HUDEP-2 (cell line): ENCODE measurements around the gene MC3R.
"Not testable (repeated sequence)": the region's sequence is repeated elsewhere in the genome, so short reads cannot be mapped to it uniquely, and the experiment has no call there.

Experiments
- DNase-seq, 76 experiments: peaks; one replicate each; lab custom pipeline; 2025; ENCODE audit not compliant: unreplicated experiment in 76 of 76; lab: John Stamatoyannopoulos, UW

MC3R gene

DNA sequence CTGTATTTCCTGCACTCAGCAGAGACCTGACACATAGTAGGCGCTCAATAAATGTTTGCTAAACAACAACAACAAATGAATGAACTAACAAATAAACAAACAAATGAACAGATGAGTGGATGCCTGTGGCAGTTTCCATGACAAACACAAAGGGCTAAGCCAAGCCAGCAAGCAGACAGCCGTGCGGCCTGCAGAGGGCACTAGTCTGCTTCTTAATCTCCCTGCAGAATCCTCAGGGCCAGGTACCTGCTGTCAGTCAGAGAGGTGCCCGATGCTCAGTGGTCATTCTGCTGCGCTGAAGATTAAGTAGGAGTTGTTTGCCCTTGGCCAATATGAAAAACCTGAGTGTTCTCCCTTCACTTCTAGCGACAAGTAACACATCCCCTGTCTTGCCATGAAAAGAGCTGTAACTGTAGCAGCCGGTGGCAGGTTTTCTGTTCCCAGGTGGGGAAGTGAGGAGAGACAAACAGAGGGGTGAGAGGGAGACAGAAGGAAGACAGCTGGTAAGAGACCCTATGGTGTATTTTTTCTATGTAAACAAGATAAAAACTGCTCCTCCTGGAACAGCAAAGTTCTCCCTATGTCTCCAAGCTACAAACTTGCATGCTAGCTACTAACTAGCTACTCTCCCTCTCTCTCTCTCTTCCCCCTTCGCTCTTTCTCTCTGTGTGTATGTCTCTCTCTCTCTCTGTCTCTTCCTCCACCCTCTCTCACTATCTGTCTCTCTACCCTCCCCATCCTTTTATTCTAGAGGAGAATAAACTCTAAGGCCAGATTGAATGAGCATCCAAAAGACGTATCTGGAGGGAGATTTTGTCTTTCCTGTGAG, at the start of gene MC3R:
Gene MC3R, plus strand, starts transcription at position 779 of the 829 bp plus-strand sequence. CDS start 112 bp downstream, outside the sequence.
- peak in 41 of 76 experiments; percentile 1 to 51 (median 15) for DNase-seq

DNA sequence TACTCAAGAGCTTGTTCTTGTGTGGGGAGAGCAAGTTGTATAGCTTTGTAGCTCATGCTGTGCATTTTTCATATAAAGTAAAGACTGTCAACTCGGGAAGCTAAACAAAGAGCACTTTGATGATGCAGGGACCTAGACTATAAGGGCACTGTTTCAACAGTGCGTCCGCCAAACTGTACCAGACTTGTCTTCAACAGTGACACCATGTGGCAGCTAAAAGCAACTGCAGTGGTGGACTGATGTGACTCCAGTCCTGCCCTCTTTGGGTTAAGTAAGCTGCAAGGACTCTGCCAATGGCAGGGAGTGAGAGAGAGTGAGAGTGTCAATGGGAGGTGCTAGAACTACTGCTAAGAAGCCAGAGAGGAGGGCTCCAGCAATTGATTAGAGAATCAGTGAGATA, 48.1 kb upstream of the MC3R start:
- DNase-seq: peak in 2 of 76 experiments; percentile 2 to 19

DNA sequence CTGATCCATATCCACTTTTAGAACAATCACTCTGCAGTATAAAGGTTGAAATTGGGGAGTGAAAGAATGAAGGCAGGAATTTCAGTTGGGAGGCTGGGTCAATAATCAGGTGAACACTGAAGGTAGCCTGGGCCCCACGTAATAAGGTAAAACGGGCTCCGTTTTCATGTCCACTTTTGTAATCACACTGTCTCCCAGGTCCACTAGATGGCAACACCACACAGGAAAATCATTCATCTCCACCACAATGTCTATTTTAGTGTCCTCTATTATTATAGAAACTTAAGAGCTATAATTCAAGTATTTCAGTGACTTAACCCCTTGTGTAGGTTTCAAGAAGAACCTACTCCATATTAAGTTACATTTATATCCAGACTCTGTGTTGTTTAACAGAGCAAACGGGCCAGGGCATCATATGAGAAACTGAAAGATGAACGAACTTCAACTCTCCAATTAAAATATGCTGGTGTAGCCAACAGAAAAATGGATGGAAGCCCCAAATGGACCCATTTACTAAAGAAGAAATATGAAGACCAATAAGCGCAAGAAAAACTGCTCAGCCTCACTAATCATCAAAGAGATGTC, 45.9 kb upstream of the MC3R start:
- DNase-seq: peak in 14 of 76 experiments; percentile 3 to 32 (median 10)

DNA sequence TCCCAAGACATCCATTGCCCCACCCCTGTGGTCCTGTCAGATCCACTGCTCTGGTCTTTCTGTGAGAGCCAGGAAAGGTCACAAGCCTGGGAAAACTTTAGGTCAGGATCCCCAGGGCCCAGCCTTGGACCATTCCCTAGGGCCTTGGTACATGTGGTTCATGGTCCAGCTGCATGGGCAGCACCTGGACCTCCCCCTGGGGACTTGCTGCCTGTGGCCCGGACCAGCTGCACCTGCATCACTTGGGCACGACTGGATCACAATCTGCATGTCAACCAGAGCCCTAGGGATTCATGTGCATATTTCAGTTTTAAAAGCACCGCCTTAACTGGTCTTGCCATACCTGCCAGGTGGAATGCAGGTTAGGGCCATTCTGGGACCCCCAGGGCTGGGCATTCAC, 44.3 kb upstream of the MC3R start:
- no peak for DNase-seq

DNA sequence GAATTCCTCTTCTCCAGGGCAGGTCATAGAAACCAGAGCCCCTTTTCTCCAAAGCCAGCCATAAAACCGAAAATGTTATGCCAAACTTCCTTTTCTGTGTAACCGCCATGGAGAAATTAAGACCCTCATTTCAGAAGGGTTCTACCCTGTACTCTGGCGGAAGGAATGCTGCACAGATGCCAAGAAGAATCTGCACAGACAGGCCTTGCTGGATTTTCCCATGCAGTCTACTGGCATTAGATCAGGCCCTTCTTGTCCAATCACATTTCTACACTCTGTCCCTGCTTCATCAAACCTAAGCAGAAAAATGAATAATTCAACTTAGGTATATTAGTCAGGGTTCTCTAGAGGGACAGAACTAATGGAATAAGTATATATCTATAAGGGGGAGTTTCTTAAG, 43.2 kb upstream of the MC3R start:
- DNase-seq: no peak

DNA sequence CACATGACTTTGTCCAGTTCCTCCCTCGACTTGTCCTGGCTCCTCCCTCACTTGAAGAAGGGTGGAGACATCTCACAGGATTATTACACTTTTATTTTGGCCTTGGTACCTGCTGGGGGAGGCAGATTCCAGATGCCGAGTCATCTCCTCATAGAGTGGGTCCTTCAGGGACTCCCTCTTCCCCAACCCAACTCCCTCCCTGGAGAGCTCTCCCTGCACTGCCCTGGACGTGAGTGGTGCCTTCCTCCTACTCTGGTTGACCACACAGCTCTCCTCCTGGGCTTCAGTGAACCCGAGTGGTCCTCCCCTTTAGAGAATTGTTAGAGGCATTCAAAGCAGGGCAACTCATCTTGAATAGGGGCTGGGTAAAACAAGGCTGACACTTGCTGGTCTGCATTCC, 40.9 kb upstream of the MC3R start:
- peak in 9 of 76 experiments; percentile 4 to 37 (median 20) for DNase-seq

DNA sequence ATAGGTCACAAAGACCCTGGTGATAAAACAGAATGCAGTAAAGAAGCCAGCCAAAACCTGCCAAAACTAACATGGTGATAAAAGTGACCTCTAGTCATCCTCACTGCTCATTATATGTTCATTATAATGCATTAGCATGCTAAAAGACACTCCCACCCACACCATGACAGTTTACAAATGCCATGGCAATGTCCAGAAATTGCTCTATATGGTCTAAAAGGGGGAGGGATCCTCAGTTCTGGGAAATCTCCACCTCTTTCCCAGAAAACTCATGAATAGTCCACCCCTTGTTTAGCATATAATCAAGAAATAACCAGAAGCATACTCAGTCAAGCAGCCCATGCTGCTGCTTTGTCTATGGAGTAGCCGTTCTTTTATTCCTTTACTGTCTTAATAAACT, 40.4 kb upstream of the MC3R start:
- peak in 2 of 76 experiments; percentile 17 to 19 for DNase-seq

DNA sequence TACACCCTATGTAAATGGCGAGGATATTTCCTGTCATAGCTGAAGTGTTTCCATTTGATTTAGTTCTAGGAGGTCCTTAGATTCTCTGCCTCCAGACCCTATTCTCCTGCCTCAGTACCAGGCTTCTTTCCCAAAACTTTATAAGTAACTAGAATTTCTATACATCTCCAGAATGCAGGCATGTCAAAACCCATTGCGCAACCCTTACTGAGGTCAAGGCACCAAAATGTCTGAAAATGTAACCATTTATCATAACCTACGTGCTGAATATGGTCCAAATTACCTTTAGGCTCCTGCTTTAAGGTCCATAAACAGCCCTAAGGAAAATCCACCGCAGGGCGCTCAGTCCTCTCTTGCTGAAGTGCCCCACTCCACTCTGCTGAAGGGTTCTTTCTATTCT, 37.5 kb upstream of the MC3R start:
- no peak for DNase-seq

DNA sequence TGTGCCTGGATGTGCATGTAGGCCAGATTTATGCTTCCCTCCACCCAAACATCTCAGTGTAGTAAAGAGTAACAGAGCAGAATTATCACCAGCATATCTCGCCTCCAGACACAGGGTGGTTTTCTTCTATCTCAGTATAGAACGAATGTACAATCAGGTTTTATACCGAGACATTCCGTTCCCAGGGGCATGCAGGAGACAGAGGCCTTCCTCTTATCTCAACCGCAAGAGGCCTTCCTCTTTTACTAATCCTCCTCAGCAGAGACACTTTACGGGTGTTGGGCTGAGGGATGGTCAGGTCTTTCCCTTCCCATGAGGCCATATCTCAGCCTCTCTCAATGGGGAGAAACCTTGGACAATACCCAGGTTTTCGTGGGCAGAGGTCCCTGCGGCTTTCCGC, 36.4 kb upstream of the MC3R start:
- DNase-seq: peak in 73 of 76 experiments; percentile 9 to 89 (median 64)

DNA sequence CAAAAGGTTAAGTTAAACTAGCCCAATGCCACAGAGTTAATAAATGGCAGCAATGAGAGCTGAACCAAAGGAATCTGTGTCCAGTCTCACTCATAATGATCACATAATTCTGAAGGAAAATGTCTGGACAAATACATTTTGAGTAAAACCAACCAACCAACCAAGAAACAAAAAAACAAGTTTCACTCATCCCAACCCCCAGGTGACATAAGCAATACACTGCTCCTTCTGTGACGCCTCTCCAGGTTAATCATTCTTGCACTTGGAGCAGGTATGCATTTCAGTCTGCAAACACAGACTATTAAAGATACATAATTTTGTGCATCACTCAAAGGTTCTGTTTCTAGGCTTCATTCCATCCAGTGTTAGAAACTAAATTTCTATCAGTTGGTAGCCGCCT, 35.2 kb upstream of the MC3R start:
- no peak for DNase-seq

DNA sequence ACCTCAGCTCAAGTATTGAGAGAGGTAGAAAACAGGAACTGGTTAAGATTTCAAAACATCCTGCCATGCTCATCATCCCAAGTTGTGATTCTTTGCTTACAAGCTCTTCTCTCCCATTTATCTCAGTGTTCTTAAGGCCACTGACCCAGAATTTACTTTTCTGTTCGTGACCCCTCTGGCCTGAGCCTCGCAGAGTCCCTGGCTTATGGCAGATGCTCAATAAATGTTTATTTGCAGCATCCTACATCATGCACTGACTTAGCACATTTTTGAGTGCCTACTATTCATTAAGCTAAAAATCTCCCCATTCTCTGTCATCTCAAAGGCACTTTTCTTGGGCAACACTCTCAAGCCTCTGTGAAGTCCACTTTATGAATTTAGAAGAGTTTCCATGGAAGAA, 33.4 kb upstream of the MC3R start:
- no peak for DNase-seq

DNA sequence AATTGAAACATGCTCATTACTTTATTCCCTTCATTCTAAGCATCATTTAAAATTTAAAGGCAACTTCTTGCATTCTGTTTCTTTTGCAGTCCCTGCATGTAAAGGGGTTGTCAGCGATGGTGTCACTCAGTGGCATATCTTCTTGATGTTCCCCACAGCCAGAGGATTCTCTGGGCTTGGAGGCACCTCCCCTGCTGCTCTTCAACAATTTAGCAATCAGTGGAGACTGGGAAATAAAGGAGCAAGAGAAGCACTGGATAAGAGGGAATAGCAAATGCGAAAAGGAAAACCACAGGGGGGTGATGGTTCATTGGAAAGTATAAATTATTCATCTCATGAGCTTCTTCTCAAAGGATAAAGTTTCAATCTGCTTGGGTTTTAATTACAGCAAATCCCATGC, 30.7 kb upstream of the MC3R start:
- no peak for DNase-seq

DNA sequence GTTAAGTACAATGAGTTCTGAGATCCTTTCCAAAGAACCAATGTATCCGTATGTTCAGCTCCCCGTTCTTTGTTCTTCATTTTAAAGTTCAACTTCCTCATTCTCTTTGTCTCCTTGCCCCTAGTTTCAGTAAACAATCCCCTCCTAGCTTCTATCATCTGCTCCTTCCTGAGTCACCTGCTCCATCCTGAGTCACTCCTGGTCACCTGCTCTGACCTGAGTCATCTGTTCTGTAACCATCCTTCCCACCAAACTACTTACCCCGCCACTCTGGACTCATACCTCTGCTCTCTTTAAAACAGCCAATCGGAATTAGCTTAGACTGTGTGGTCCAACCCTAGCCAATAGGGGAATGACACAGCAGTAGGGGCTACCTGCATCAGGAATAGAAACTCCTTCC, 27.3 kb upstream of the MC3R start:
- DNase-seq: not testable (repeated sequence)

DNA sequence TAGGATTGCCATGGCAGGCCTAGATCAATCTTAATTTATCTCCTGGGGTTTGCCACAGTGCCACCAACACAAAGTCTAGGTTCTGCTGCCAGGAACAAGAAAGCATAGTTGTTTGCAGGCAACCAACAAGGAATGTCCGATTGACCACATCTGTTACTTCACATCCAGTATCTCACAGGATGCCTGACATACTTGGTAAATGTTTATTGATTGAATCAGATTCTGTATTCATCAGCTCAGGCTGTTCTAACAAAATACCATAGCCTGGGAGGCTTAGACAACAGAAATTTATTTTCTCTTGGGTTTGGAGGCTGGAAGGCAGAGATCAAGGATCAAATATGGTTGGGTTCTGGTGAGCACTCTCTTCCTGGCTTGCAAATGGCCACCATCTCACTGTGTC, 26.3 kb upstream of the MC3R start:
- no peak for DNase-seq

DNA sequence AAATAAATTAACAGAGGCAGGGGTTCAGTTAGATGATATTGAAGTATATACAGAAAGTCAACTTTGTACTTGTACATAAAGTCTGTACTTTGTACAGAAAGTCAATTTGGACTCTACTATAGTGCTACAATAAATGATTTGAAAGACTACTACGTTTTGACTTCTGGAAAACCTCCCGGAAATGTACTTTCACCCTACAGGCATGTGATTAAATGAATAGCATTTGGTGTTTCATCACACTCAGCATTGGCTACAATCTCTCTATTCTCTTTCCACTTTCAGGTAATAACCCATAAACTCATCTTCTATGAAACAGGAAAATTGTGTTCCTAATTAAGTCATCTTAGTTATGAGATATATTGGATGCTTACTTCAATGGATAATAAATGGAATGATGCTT, 25.6 kb upstream of the MC3R start:
- no peak for DNase-seq

DNA sequence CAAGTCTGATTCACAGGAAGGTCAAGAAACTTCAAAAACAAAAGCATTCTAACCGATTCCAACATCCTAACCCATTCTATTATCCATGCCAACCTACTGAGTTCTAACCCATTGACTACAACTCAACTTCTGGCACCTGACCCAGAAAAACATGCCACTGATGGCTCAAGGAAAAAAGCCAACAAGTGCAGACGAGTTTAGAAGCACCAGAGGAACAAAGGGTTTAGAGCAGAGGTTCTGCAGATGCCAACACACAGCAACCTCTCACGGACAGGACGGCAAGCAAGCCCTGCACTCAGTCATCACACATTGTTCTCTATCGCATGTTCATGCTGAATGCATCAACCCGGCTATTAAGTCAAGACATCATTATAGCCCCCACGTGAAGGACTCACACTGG, 25.2 kb upstream of the MC3R start:
- DNase-seq: no peak

DNA sequence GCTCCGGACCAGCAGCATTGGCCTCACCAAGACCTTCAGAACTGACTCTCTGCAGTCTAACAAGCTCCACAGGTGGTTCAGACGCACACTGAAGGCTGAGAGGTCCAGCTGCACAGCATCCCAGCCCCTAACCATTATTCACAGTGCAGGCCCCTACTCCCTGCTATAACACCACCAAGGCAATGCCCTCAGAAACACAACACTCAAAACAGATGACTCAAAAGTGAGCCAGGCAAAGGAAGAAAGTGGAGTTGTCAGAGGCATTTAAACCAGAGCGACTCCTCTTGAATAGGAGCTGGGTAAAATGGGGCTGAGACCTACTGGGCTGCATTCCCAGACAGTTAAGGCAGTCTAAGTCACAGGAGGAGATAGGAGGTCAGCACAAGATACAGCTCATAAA, 20.5 kb upstream of the MC3R start:
- no peak for DNase-seq

DNA sequence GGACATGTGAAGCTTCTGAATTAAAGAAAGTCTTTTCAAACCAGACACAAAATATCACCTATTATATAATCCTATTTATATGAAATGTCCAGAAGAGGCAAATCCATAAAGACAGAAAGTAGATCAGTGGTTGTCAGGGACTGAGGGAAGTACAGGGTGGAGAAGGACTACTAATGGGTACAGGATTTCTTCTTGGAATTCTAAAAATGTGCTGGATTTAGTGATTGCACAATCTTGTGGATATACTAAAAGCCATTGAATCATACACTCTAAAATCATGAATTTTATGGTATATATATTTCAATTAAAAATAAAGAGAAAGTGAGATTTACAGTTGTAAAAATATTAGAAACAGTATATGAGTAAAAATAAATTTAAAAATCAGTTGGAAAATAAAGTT, 18.7 kb upstream of the MC3R start:
- DNase-seq: no peak

DNA sequence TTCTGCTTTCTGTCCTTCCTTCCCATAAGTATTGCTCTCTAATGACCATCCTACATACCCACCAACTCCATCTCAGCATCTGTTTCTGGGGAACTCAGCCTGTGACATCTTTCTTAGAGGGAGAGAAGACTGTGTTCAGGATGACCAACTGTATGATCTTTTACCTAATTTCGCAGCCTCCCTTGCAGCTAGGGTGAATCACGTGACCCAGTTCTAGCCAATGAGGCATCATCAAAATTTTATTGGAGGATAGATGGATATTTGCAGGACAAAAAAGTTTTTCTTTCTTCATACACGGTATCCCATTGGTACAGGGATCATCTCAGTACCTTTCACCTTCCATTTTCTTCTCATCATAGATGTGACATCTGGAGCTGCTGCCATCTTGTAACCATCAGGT, 14.4 kb upstream of the MC3R start:
- DNase-seq: no peak

DNA sequence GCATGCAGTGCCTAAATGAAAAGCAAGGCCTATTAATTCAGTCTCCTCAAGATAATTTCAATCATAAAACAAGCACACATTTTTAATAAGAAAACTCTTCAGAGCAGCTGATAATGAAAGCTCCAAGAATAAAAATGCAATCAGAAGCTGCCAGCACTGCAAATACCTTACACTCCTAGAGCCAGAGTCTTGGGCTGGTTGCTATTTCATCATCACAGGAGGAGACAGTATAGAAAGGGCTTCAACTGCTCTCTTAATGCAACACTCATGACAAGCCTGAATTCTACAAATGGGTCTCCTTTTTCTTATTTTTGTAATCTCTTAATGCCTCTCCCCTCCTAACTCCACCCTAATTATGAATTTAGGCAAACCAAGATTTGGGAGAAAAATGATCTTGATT, 11.2 kb upstream of the MC3R start:
- no peak for DNase-seq

DNA sequence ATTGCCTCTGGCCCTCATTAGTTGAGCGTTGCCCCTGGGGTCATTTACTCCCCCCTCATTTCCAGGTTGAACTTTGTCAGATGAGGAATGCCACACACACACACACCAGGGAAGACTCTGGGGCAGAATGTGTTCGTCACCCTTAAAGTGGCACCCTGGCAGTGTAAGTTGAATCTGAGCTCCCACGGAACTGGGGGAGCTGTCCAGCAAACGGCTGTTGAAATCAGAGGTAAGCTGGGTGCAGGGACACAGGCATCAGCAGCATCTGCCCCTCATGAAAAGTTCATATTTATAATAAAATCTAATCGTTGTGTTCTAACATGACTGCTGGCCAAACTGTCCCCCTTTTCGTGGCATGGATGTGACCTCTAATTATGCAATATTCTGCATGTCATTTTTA, 4.3 kb upstream of the MC3R start:
- DNase-seq: no peak

DNA sequence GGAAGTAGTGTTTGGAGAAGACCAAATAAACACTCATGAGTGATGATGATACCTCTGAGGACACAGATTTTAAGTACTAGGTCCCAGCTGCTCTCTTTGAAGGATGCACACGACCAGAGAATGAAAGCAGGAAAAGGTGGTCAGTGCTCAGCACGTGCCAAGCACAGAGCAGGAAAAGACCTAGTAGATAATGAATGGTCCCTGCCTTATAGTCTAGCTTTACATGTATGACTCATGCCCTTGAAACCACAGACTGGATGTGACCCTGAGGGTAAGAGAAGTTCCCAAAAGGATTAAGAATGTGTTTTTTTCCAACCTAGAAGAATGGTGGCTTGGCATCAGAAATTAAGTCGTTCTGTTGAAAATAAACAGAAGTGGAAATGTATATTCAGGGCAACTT, 2.8 kb upstream of the MC3R start:
- peak in 1 of 76 experiments; percentile 4 for DNase-seq
